Loucy (cell line): ENCODE data around the gene PARP8.

Experiments used
- CTCF ChIP-seq: fragments of 200-600 bp; sonication (generic); conservative IDR thresholded peaks from 2 replicates; pipeline ENCODE4 v1.5.1; 2014; ENCODE audit warnings: mild to moderate bottlenecking, antibody characterized with exemption, low read length
- EZH2phosphoT487 ChIP-seq: fragments of 200-600 bp; IDR thresholded peaks from 2 replicates; pipeline ENCODE4 v1.6.1; 2018; ENCODE audit warnings: antibody characterized with exemption, mild to moderate bottlenecking, moderate library complexity, borderline replicate concordance

- no peak for TF ChIP-seq CTCF
- TF ChIP-seq EZH2phosphoT487: no peak
Measured at GRCh38 chr5:50704730-50705129, 38.3 kb downstream of the PARP8 start.
